ENCODE data around the gene PSORS1C1. TPM values are rescaled to one million over a fixed set of nuclear protein-coding genes. Genes with fewer than 3 reads are reported as not detected.

Gene PSORS1C1
- polyA plus RNA-seq, 1 donor (not counting 4 experiments of a cell fraction or from before 2014, with no cell fraction given) = 5.7 TPM

DNA sequence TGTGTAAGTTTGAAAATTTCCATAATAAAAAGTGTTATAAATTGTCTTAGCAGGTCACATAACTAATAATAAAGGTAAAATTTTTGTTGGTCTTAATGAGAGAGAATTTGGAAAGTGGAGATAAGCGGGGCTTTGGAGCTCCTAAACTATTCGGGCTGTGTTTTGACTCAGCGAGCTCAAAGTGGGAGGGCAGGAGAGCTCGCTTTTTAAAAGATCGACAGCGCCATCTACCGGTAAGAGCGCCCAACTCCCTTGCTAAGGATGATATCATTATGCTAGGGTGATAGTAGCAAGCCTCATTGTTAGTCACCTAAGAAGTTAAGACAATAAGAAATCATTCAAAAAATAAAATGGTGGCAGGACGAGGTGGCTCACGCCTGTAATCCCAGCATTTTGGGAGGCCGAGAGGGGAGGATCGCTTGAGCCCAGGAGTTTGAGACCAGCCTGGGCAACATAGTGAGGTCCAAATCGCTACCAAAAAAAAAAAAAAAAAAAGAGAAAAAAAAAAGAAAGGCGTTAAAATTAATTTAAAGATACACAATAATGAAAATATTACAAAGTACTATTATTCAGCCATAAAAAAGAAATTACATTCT lies 27.0 kb upstream of the PSORS1C1 start:
- no peak for TF ChIP-seq EZH2 (IDR thresholded peaks at IDR 0.05; ENCODE audit: low read length)
- TF ChIP-seq, protein P1, sequence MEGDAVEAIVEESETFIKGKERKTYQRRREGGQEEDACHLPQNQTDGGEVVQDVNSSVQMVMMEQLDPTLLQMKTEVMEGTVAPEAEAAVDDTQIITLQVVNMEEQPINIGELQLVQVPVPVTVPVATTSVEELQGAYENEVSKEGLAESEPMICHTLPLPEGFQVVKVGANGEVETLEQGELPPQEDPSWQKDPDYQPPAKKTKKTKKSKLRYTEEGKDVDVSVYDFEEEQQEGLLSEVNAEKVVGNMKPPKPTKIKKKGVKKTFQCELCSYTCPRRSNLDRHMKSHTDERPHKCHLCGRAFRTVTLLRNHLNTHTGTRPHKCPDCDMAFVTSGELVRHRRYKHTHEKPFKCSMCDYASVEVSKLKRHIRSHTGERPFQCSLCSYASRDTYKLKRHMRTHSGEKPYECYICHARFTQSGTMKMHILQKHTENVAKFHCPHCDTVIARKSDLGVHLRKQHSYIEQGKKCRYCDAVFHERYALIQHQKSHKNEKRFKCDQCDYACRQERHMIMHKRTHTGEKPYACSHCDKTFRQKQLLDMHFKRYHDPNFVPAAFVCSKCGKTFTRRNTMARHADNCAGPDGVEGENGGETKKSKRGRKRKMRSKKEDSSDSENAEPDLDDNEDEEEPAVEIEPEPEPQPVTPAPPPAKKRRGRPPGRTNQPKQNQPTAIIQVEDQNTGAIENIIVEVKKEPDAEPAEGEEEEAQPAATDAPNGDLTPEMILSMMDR (optimal IDR thresholded peaks at IDR 0.05 in 1 of 3, IDR thresholded peaks at IDR 0.05 in 1 of 3, conservative IDR thresholded peaks at IDR 0.05 in 1 of 3; ENCODE audit: extremely low read depth in 1 of 3, insufficient read depth in 2 of 3, low read length in 3 of 3) = peak; percentile 62 to 87 (median 71)
- Histone ChIP-seq H4K20me1 (ENCODE audit: control insufficient read depth, extremely low read depth, insufficient read depth, low read length) (no peaks in the 10 kb centered on the region), H3K9me3 (ENCODE audit: control insufficient read depth, low read depth, low read length) (no peaks in the 10 kb centered on the region), H3K36me3 (ENCODE audit: control insufficient read depth in 2 of 2, extremely low read depth in 1 of 2, insufficient read depth in 2 of 2, low read length in 2 of 2) (no peaks in the 10 kb centered on the region), H3K4me3 (ENCODE audit: control insufficient read depth in 2 of 3, extremely low read depth in 1 of 3, insufficient read depth in 2 of 3, low read depth in 1 of 3, low read length in 3 of 3) (no peak overlapping the region), H3K9me1 (ENCODE audit: control insufficient read depth, extremely low read depth, insufficient read depth, low read length) (no peaks in the 10 kb centered on the region), H3K27ac (ENCODE audit: control insufficient read depth, insufficient read depth, low read length) (no peak overlapping the region), H3K4me2 (ENCODE audit: control insufficient read depth, extremely low read depth, insufficient read depth, low read depth, low read length) (peak overlapping the region; percentile 51), H3K9ac (ENCODE audit: control insufficient read depth, extremely low read depth, insufficient read depth, low read length) (no peak overlapping the region), H3K79me2 (ENCODE audit: control insufficient read depth, insufficient read depth, low read length) (no peaks in the 10 kb centered on the region), H2AFZ (ENCODE audit: control insufficient read depth, low read length) (no peak overlapping the region), H3K4me1 (ENCODE audit: control insufficient read depth, extremely low read depth, insufficient read depth, low read length) (peaks cover 13% of the 10 kb centered on the region), H3K27me3 (ENCODE audit: control insufficient read depth, extremely low read depth, insufficient read depth, low read length) (no peaks in the 10 kb centered on the region)
- FAIRE-seq = peak; percentile 44
- no peak for DNase-seq (ENCODE audit: low read depth, low spot score)
- dilution Hi-C loops (cut with MboI; ENCODE audit: extremely low pct_ligation_motif_present, low sequenced_read_pairs) = no loop called here

DNA sequence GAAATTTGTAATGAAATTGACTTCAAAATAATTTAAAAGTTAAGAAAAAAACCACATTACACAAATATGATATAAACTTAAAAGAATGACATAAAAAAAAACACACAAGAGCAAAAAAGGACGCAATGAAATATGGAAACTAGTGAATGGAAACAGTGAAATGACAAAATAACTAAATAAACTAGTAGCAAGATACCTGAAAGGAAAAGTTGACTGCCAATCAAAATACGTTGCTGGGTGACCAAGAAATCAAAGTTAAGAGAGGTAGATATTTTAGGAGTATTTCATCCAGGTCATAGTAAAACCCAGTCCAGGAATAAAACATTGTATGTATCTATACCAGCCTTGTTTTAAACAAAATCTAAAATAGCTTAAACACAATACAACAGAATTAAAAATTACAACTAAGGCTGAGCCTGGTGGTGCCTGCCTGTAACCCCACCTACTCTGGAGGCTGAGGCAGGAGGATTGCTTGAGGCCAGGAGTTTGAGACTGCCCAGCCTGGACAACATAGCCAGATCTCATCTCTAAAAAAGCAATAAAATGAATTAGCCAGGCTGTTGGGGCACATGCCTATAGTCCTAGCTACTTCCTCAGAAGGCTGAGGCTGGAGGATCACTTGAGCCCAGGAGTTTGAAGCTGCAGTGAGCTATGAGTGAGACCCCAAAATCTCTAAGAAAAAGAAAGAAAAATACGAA lies 24.2 kb upstream of the PSORS1C1 start:
- Histone ChIP-seq H2AFZ (ENCODE audit: control insufficient read depth, low read length) (no peak overlapping the region), H3K27me3 (ENCODE audit: control insufficient read depth, extremely low read depth, insufficient read depth, low read length) (no peaks in the 10 kb centered on the region), H4K20me1 (ENCODE audit: control insufficient read depth, extremely low read depth, insufficient read depth, low read length) (no peaks in the 10 kb centered on the region), H3K36me3 (ENCODE audit: control insufficient read depth in 2 of 2, extremely low read depth in 1 of 2, insufficient read depth in 2 of 2, low read length in 2 of 2) (no peaks in the 10 kb centered on the region), H3K4me1 (ENCODE audit: control insufficient read depth, extremely low read depth, insufficient read depth, low read length) (peaks cover 23% of the 10 kb centered on the region), H3K27ac (ENCODE audit: control insufficient read depth, insufficient read depth, low read length) (no peak overlapping the region), H3K4me3 (ENCODE audit: control insufficient read depth in 2 of 3, extremely low read depth in 1 of 3, insufficient read depth in 2 of 3, low read depth in 1 of 3, low read length in 3 of 3) (no peak overlapping the region), H3K79me2 (ENCODE audit: control insufficient read depth, insufficient read depth, low read length) (no peaks in the 10 kb centered on the region), H3K9me3 (ENCODE audit: control insufficient read depth, low read depth, low read length) (no peaks in the 10 kb centered on the region), H3K9ac (ENCODE audit: control insufficient read depth, extremely low read depth, insufficient read depth, low read length) (no peak overlapping the region), H3K4me2 (ENCODE audit: control insufficient read depth, extremely low read depth, insufficient read depth, low read depth, low read length) (no peak overlapping the region), H3K9me1 (ENCODE audit: control insufficient read depth, extremely low read depth, insufficient read depth, low read length) (no peaks in the 10 kb centered on the region)
- DNase-seq (ENCODE audit: low read depth, low spot score) = no peak
- TF ChIP-seq, protein P1 (optimal IDR thresholded peaks at IDR 0.05 in 1 of 3, IDR thresholded peaks at IDR 0.05 in 1 of 3, conservative IDR thresholded peaks at IDR 0.05 in 1 of 3; ENCODE audit: extremely low read depth in 1 of 3, insufficient read depth in 2 of 3, low read length in 3 of 3) = no peak
- no peak for TF ChIP-seq EZH2 (IDR thresholded peaks at IDR 0.05; ENCODE audit: low read length)
- no peak for FAIRE-seq
- dilution Hi-C loops (cut with MboI; ENCODE audit: extremely low pct_ligation_motif_present, low sequenced_read_pairs) = no loop called here

Measured in keratinocyte (primary cell).